ENCODE data around the gene ESAM. TPM values are rescaled to one million over a fixed set of nuclear protein-coding genes. Genes with fewer than 3 reads are reported as not detected.
A peak's percentile ranks its signal among the peaks of the same experiment; 100 is the strongest.

ESAM gene, protein sequence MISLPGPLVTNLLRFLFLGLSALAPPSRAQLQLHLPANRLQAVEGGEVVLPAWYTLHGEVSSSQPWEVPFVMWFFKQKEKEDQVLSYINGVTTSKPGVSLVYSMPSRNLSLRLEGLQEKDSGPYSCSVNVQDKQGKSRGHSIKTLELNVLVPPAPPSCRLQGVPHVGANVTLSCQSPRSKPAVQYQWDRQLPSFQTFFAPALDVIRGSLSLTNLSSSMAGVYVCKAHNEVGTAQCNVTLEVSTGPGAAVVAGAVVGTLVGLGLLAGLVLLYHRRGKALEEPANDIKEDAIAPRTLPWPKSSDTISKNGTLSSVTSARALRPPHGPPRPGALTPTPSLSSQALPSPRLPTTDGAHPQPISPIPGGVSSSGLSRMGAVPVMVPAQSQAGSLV
- total RNA-seq (2014; rRNA removed; shearing (Covaris generic)), result 0.16 TPM in 1 of 2 replicates, not detected in the other

- H3K4me3 ChIP-seq, result peak within 1 kb of the TSS; percentile 32
- no peak within 1 kb of the TSS for H3K27ac ChIP-seq
- no peaks in the 10 kb centered on the region for H3K9me3 ChIP-seq (replicated peaks)
- no peaks in the 10 kb centered on the region; the same call in none of the 2 replicates for H3K36me3 ChIP-seq
- H3K27me3 ChIP-seq, result no peaks in the 10 kb centered on the region
- DNase-seq, result no peak
- peaks cover 3% of the 10 kb centered on the region; the same call in 1 of the 2 replicates for H3K4me1 ChIP-seq
Measured at GRCh38 chr11:124762105-124762623, at the start of gene ESAM. TSS of gene ESAM (minus strand) at chr11:124762290. CDS start at chr11:124762154, 136 bp downstream.

DNA sequence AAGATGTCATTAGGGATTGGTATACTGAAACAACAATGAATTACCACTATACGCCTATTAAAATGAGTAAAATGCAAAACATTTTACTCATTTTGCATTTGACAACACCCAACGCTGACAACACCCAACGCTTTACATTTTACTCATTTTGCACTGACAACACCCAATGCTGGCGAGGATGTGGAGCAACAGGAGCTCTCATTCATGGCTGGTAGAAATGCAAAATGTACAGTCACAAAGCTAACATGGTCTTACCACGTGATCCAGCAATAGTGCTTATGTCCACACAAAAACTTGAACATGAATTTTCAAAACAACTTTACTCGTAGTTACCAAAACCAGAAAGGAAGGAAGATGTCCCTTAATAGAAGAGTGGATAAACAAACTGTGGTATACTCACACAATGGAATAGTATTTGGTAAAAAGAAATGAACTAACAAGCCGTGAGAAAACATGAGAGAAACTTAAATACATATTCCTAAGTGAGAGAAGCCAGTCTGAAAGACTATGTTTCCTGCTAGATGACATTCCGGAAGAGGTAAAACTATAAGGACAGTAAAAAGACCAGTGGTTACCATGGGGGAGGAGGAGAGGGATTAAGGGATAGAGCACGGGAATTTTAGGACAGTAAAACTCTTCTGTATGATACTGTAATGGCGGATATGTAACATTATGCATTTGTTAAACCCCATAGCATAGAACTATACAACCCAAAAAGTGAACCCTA, 49.5 kb upstream of the ESAM start:
- no peak overlapping the region for H3K27ac ChIP-seq
- H3K4me3 ChIP-seq, result no peak overlapping the region
- no peaks in the 10 kb centered on the region for H3K36me3 ChIP-seq
- no peaks in the 10 kb centered on the region for H3K27me3 ChIP-seq
- H3K9me3 ChIP-seq (replicated peaks), result no peaks in the 10 kb centered on the region
- no peak for DNase-seq
- peaks cover 14% of the 10 kb centered on the region for H3K4me1 ChIP-seq

DNA sequence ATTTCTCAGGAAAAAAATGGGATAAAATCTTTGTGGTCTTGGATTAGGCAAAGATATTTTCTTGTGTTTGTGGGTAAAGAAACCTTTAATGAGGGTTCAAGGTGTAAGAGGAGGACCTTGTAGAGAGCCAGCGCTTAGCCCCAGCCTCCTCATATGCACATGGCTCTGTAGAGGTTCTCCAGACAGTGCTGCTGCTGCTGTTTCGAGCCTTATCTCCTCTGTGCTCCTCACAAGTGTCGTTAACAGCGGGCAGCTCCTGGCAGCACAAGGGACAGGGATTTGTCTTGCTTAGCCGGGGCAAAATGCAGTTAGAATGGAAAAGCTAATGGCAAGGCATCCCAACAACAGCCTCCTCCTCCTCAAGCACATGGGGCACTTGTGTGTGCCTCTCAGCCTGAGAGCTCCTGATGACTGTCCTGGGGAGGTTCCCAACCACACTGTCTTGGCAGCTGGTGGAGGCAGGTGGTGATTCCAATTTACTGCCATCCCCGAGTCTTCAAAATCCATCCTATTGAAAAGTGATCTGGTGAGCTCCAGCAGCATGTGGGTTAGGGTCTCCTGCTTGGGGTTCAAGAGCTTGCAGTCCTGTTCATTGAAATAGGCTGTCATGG, 45.7 kb upstream of the ESAM start:
- H3K36me3 ChIP-seq, result no peaks in the 10 kb centered on the region
- DNase-seq, result peak in 1 of 2 experiments; percentile 25
- H3K4me3 ChIP-seq, result no peak overlapping the region
- no peaks in the 10 kb centered on the region for H3K9me3 ChIP-seq (replicated peaks)
- H3K27ac ChIP-seq, result no peak overlapping the region
- no peaks in the 10 kb centered on the region for H3K27me3 ChIP-seq
- peaks cover 14% of the 10 kb centered on the region for H3K4me1 ChIP-seq

- H3K36me3 ChIP-seq, result no peaks in the 10 kb centered on the region
- no peak overlapping the region for H3K27ac ChIP-seq
- no peaks in the 10 kb centered on the region for H3K9me3 ChIP-seq (replicated peaks)
- no peak for DNase-seq
- peaks cover 9% of the 10 kb centered on the region for H3K4me1 ChIP-seq
- H3K27me3 ChIP-seq, result no peaks in the 10 kb centered on the region
- no peak overlapping the region for H3K4me3 ChIP-seq
Measured at GRCh38 chr11:124807201-124807600, 45.1 kb upstream of the ESAM start.

GRCh38 chr11:124804884-124805283, 42.8 kb upstream of the ESAM start:
- Histone ChIP-seq H3K9me3 (replicated peaks) (no peaks in the 10 kb centered on the region), H3K36me3 (no peaks in the 10 kb centered on the region), H3K27ac (no peak overlapping the region), H3K27me3 (no peaks in the 10 kb centered on the region), H3K4me1 (peaks cover 9% of the 10 kb centered on the region), H3K4me3 (no peak overlapping the region)
- no peak for DNase-seq

GRCh38 chr11:124801636-124802312, 39.7 kb upstream of the ESAM start:
- Histone ChIP-seq H3K4me1 (peaks cover 7% of the 10 kb centered on the region), H3K4me3 (no peak overlapping the region), H3K27me3 (no peaks in the 10 kb centered on the region), H3K27ac (no peak overlapping the region), H3K9me3 (replicated peaks) (no peaks in the 10 kb centered on the region), H3K36me3 (no peaks in the 10 kb centered on the region)
- no peak for DNase-seq

- H3K27ac ChIP-seq, result peak overlapping the region; percentile 92
- H3K27me3 ChIP-seq, result no peaks in the 10 kb centered on the region
- H3K9me3 ChIP-seq (replicated peaks), result no peaks in the 10 kb centered on the region
- peak overlapping the region; percentile 95 for H3K4me3 ChIP-seq
- H3K4me1 ChIP-seq, result peaks cover 7% of the 10 kb centered on the region
- H3K36me3 ChIP-seq, result no peaks in the 10 kb centered on the region
- DNase-seq, result no peak
Measured at GRCh38 chr11:124801014-124801413, 38.9 kb upstream of the ESAM start.

- DNase-seq, result peak; percentile 73 to 79
- Histone ChIP-seq H3K9me3 (replicated peaks) (no peaks in the 10 kb centered on the region), H3K4me3 (peak within 1 kb of the TSS; percentile 95), H3K4me1 (peaks cover 7% of the 10 kb centered on the region), H3K36me3 (no peaks in the 10 kb centered on the region), H3K27me3 (no peaks in the 10 kb centered on the region), H3K27ac (peak within 1 kb of the TSS; percentile 92)
Measured at GRCh38 chr11:124800226-124800929, 38.3 kb upstream of the ESAM start, which contains the start of gene MSANTD2. TSS of gene MSANTD2 (minus strand) at chr11:124800406. CDS start at chr11:124800380, 26 bp downstream.

DNA sequence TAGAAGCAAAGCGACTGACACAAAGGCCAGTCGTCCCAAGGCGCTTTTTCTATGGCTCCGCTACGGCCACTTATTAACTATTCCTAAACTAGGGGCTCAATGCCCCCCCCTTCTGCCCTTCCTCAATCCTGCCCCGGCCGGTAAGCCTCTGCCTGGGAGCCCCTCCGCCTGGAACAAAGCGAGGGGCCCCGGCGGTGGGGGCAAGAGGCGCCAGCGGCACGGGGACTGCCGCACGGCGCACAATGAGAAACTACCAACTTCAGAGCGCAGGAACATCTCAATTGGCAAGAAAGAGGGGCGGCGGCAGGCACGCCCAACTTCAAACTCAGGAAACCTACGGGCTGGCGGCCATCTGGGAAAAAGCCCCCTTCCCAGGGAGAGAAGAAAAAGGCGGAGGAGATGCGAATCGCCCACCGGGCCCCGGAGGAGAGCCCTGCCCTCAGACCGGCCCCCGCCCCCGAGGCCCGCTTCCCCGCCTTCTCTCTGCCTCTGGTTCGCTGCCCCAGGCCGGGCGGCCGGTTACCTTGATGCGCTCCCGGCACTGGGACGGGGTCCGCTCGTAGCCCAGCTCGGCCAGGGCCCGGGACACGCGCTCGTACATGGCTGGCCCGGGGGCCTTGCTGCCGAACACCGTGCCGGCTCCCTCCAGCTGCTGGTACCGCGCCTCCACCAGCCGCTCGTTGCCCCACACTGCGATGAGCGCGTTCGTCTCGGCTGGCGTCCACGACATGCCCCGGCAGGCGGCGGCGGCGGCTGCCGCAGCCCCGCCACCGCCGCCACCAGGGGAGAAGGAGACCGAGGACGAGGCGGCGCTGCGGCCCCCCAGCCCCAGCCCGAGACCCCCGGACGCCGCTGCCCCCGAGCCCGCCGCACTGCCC, 37.5 kb upstream of the ESAM start:
- Histone ChIP-seq H3K9me3 (replicated peaks) (no peaks in the 10 kb centered on the region), H3K27ac (peak overlapping the region; percentile 92), H3K4me3 (peak overlapping the region; percentile 95), H3K36me3 (no peaks in the 10 kb centered on the region), H3K4me1 (peaks cover 7% of the 10 kb centered on the region), H3K27me3 (no peaks in the 10 kb centered on the region)
- DNase-seq, result peak; percentile 22 to 37

GRCh38 chr11:124798991-124799347, 36.9 kb upstream of the ESAM start:
- Histone ChIP-seq H3K4me1 (peaks cover 7% of the 10 kb centered on the region), H3K36me3 (no peaks in the 10 kb centered on the region), H3K27me3 (no peaks in the 10 kb centered on the region), H3K4me3 (peak overlapping the region; percentile 95), H3K9me3 (replicated peaks) (no peaks in the 10 kb centered on the region), H3K27ac (peak overlapping the region; percentile 92)
- DNase-seq, result peak in 1 of 2 experiments; percentile 32

- H3K36me3 ChIP-seq, result no peaks in the 10 kb centered on the region
- no peak overlapping the region for H3K4me3 ChIP-seq
- DNase-seq, result no peak
Measured at GRCh38 chr11:124796312-124796711, 34.2 kb upstream of the ESAM start.

GRCh38 chr11:124793466-124794278, 31.6 kb upstream of the ESAM start:
- Histone ChIP-seq H3K27me3 (no peaks in the 10 kb centered on the region), H3K27ac (no peak overlapping the region), H3K36me3 (no peaks in the 10 kb centered on the region), H3K4me3 (no peak overlapping the region), H3K4me1 (peaks cover 7% of the 10 kb centered on the region), H3K9me3 (replicated peaks) (no peaks in the 10 kb centered on the region)
- DNase-seq, result peak in 1 of 2 experiments; percentile 62

More at GRCh38 chr11:124796312-124796711, 34.2 kb upstream of the ESAM start:
- H3K9me3 ChIP-seq (replicated peaks), result no peaks in the 10 kb centered on the region
- H3K27me3 ChIP-seq, result no peaks in the 10 kb centered on the region
- H3K27ac ChIP-seq, result no peak overlapping the region
- peaks cover 10% of the 10 kb centered on the region for H3K4me1 ChIP-seq

Data from SJCRH30 (cell line).